Sigmoid colon (tissue), 4 donors: ENCODE results near the gene NPY2R.

ENCODE experiments used
- EP300 ChIP-seq, 4 donors: sonication (generic); formaldehyde crosslinking; IDR thresholded peaks; one replicate each; pipeline ENCODE4 v1.6.1; 2017; ENCODE audit warnings: antibody characterized with exemption in 4 of 4
- POLR2A ChIP-seq, 2 donors: fragments of 450-650 bp; IDR thresholded peaks; one replicate each; pipeline ENCODE4 v1.6.1; 2016; ENCODE audit warnings: antibody characterized with exemption in 2 of 2, mild to moderate bottlenecking in 2 of 2, moderate library complexity in 2 of 2
- POLR2AphosphoS5 ChIP-seq, 4 donors: sonication (generic); formaldehyde crosslinking; IDR thresholded peaks; one replicate each; pipeline ENCODE4 v1.6.1; 2017; ENCODE audit warnings: antibody characterized with exemption in 4 of 4
- TF ChIP-seq, protein P1 (sequence below), 4 experiments: fragments of 450-650 bp in 3 of 4; fragments of 200-600 bp in 1 of 4; IDR thresholded peaks; one replicate each; pipeline ENCODE4 v1.5.1; 2016 to 2019; ENCODE audit warnings: antibody characterized with exemption in 4 of 4, mild to moderate bottlenecking in 3 of 4, moderate library complexity in 2 of 4

DNA sequence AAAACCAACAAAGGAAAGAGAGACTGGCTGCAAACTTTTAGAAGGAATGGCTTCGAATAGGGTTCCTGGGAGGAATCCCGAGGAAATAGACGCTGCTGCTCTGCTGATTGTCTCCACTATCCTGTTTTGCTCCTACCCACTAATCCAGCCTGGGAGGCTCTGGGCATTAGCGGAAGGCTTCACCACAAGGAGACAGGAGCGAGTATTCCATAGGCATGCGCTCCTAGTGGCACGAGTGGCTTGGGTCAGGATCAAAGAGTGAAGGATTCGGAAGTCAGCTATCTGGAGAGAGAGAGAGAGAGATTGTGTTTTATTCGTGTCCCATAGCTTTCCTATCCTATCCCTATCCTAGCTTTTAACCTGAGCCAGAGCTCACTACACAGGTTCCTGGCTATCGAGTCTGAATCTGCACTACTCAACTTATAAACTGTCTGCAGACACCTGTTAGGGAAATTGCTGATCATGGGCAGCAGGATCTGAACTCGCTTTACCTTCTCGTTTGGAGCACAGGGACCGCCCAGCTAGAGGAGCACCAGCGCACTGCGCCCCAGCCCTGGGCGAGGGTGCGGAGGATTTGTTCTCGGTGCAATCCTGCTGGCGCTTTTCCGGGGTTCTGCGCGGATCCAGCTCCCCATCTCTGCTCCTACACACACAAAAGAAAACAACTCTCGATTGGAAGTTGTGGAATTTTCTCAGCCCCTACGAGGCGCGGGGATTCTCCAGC lies 740 bp upstream of the NPY2R start:
- TF ChIP-seq POLR2A (IDR thresholded peaks at IDR 0.05), result no peak
- TF ChIP-seq, protein P1, sequence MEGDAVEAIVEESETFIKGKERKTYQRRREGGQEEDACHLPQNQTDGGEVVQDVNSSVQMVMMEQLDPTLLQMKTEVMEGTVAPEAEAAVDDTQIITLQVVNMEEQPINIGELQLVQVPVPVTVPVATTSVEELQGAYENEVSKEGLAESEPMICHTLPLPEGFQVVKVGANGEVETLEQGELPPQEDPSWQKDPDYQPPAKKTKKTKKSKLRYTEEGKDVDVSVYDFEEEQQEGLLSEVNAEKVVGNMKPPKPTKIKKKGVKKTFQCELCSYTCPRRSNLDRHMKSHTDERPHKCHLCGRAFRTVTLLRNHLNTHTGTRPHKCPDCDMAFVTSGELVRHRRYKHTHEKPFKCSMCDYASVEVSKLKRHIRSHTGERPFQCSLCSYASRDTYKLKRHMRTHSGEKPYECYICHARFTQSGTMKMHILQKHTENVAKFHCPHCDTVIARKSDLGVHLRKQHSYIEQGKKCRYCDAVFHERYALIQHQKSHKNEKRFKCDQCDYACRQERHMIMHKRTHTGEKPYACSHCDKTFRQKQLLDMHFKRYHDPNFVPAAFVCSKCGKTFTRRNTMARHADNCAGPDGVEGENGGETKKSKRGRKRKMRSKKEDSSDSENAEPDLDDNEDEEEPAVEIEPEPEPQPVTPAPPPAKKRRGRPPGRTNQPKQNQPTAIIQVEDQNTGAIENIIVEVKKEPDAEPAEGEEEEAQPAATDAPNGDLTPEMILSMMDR (IDR thresholded peaks at IDR 0.05), result no peak
- no peak for TF ChIP-seq EP300 (IDR thresholded peaks at IDR 0.05)
- no peak for TF ChIP-seq POLR2AphosphoS5 (IDR thresholded peaks at IDR 0.05)
